ENCODE measurements around the gene CACYBP. TPM values are rescaled to one million over a fixed set of nuclear protein-coding genes. Genes with fewer than 3 reads are reported as not detected.
A peak's percentile ranks its signal among the peaks of the same experiment; 100 is the strongest.

CACYBP gene
- total RNA-seq, 4 donors from 2014 or later: 52.5 to 261 (median 117) TPM

- H3K4me1 ChIP-seq: peaks cover 0 to 6% (median 0%) of the 10 kb centered on the region in 3 donors
- no peak overlapping the region for H3K4me3 ChIP-seq
- no peak overlapping the region for H3K27ac ChIP-seq
- no peaks in the 10 kb centered on the region for H3K27me3 ChIP-seq
- no peaks in the 10 kb centered on the region for H3K9me3 ChIP-seq
- TF ChIP-seq POLR2AphosphoS5 (IDR thresholded peaks at IDR 0.05): no peak
- TF ChIP-seq POLR2A (IDR thresholded peaks at IDR 0.05): no peak
- TF ChIP-seq, protein P1, sequence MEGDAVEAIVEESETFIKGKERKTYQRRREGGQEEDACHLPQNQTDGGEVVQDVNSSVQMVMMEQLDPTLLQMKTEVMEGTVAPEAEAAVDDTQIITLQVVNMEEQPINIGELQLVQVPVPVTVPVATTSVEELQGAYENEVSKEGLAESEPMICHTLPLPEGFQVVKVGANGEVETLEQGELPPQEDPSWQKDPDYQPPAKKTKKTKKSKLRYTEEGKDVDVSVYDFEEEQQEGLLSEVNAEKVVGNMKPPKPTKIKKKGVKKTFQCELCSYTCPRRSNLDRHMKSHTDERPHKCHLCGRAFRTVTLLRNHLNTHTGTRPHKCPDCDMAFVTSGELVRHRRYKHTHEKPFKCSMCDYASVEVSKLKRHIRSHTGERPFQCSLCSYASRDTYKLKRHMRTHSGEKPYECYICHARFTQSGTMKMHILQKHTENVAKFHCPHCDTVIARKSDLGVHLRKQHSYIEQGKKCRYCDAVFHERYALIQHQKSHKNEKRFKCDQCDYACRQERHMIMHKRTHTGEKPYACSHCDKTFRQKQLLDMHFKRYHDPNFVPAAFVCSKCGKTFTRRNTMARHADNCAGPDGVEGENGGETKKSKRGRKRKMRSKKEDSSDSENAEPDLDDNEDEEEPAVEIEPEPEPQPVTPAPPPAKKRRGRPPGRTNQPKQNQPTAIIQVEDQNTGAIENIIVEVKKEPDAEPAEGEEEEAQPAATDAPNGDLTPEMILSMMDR (IDR thresholded peaks at IDR 0.05): no peak
- no peak for TF ChIP-seq EP300 (IDR thresholded peaks at IDR 0.05)
- peaks cover 0 to 7% of the 10 kb centered on the region in 2 donors for H3K36me3 ChIP-seq
- no peak for ATAC-seq
Observed at GRCh38 chr1:174988539-174988938, 11.2 kb upstream of the CACYBP start.

- H3K27me3 ChIP-seq: no peaks in the 10 kb centered on the region
- H3K4me3 ChIP-seq: no peak overlapping the region
- peaks cover 0 to 7% of the 10 kb centered on the region in 2 donors for H3K36me3 ChIP-seq
- WGBS, 2 donors (ENCODE audit: low coverage in 1 of 2): 88 to 93% methylated on average over 3 of the region's 3 CpGs
- peak overlapping the region in 2 of 4 donors; percentile 75 to 80 for H3K27ac ChIP-seq
- TF ChIP-seq EP300 (IDR thresholded peaks at IDR 0.05) (no peak), POLR2AphosphoS5 (IDR thresholded peaks at IDR 0.05) (no peak), POLR2A (IDR thresholded peaks at IDR 0.05) (no peak)
- TF ChIP-seq, protein P1 (IDR thresholded peaks at IDR 0.05): no peak
- ATAC-seq: no peak
- H3K4me1 ChIP-seq: peaks cover 0 to 6% (median 0%) of the 10 kb centered on the region in 3 donors
- no peaks in the 10 kb centered on the region for H3K9me3 ChIP-seq
Observed at GRCh38 chr1:174988986-174989385, 10.8 kb upstream of the CACYBP start.

GRCh38 chr1:174989536-174990220 lies 10.1 kb upstream of the CACYBP start:
- Histone ChIP-seq H3K4me3 (peak overlapping the region; percentile 47 to 69), H3K36me3 (peaks cover 0 to 7% of the 10 kb centered on the region in 2 donors), H3K27ac (peak overlapping the region; percentile 51 to 81 (median 78)), H3K4me1 (peaks cover 0 to 6% (median 0%) of the 10 kb centered on the region in 3 donors), H3K9me3 (no peaks in the 10 kb centered on the region), H3K27me3 (no peaks in the 10 kb centered on the region)
- ATAC-seq: no peak
- 52 to 68% methylated on average over 4 to 5 of the region's 5 CpGs for WGBS, 2 donors (ENCODE audit: low coverage in 1 of 2)
- TF ChIP-seq, protein P1 (IDR thresholded peaks at IDR 0.05): no peak
- no peak for TF ChIP-seq EP300 (IDR thresholded peaks at IDR 0.05)
- TF ChIP-seq POLR2AphosphoS5 (IDR thresholded peaks at IDR 0.05): no peak
- no peak for TF ChIP-seq POLR2A (IDR thresholded peaks at IDR 0.05)

GRCh38 chr1:174990382-174990999 lies 9.3 kb upstream of the CACYBP start:
- H3K9me3 ChIP-seq: no peaks in the 10 kb centered on the region
- no peaks in the 10 kb centered on the region for H3K27me3 ChIP-seq
- TF ChIP-seq POLR2A (IDR thresholded peaks at IDR 0.05) (no peak), EP300 (IDR thresholded peaks at IDR 0.05) (no peak), POLR2AphosphoS5 (IDR thresholded peaks at IDR 0.05) (no peak)
- TF ChIP-seq, protein P1 (IDR thresholded peaks at IDR 0.05): no peak
- peaks cover 0 to 6% (median 0%) of the 10 kb centered on the region in 3 donors for H3K4me1 ChIP-seq
- 44 to 46% methylated on average over 3 to 6 of the region's 6 CpGs for WGBS, 2 donors (ENCODE audit: low coverage in 1 of 2)
- peaks cover 0 to 7% of the 10 kb centered on the region in 2 donors for H3K36me3 ChIP-seq
- H3K27ac ChIP-seq: peak overlapping the region; percentile 75 to 81 (median 80)
- peak overlapping the region; percentile 47 to 69 for H3K4me3 ChIP-seq
- ATAC-seq: peak; percentile 83

Data from gastroesophageal sphincter (tissue), 4 donors.